ENCODE measurements around the gene C6orf89. TPM values are rescaled to one million over a fixed set of nuclear protein-coding genes. Genes with fewer than 3 reads are reported as not detected.
"Not testable (repeated sequence)": the region's sequence is repeated elsewhere in the genome, so short reads cannot be mapped to it uniquely, and the experiment has no call there.

The C6orf89 gene
- total RNA-seq, 1 experiment from 2014 or later, result 36.3 TPM

DNA sequence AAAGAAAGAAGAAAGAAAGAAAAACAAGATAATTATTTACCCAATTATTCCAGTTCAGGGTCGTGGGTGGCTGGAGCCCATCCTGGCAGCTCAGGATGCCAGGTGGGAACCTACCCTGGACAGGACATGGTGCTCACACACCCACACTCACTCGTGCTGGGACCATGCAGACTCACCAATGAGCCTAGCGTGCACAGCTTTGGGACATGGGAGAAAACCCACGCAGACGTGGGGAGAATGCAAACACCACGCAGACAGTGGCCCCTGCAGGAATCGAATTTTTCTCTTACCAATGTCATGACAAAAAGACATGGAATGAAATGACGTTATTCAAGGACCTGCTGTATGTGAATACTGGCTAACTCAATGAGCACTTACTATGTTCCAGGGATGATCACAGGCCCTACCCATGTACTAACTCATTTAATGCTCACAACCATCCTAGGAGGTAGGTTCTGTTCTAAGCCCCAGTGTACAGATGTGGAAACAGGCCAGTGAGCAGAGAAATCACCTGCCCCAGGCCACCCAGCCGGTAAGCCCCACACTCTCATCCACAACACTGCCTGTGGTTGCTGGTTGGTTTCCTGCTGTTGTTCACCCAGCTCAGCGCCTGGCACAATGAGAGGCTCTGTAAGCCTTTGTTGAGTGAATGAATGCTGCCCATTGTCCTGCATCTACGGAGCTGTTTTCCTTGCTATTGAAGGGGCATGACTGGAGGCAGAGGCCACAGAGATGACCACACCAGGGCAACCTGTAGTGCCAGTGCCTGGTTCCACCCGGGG is 62.0 kb downstream of the C6orf89 start:
- no peak for DNase-seq (ENCODE audit: low read depth)

DNA sequence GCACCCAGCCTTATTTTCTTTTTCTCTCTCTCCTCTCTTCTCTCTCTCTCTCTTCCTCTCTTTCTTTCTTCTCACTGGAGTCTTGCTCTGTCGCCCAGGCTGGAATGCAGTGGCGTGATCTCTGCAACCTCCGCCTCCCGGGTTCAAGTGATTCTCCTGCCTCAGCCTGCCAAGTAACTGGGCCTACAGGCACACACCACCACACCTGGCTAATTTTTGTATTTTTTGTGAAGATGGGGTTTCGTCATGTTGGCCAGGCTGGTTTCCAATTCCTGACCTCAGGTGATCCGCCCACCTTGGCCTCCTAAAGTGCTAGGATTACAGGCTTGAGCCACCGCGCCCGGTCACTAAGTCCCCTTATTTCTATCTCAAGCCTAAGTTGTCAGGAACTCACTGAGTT is 63.3 kb downstream of the C6orf89 start:
- not testable (repeated sequence) for DNase-seq (ENCODE audit: low read depth)

DNA sequence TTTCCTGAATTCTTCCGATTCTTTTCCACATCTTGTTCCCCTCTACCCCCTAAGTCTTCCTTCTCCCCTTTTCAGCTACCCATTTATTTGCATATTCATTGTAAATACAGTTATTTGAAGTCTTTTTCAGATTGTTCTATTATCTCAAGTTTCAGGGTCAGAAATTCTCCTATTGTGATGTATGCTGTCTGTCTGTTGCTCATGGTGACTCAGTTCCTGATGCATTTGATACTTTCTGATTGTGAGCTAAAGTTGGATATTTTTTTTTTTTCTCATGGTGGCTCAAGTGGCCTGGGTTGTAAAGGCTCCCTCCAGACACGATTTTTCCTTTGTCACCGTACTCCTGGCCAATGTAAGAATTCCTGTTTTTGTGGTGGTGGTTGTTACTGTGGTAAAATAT is 63.9 kb downstream of the C6orf89 start:
- peak; percentile 46 for DNase-seq (ENCODE audit: low read depth)

DNA sequence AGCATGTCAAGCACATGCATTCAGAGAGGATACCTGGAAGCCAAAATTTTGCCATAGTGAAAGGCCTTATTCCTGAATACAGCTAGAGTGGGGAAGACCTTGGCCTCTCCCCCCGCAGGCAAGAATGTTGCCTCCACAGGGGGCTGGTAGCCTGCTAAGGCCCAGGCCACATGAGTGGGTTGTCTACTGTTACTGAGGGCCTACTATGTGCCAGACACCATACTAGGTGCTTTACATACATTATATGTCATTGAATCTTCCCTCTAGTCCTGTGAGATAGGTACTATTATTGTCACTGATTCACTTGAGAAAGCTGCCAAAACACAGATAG is 68.1 kb downstream of the C6orf89 start:
- no peak for DNase-seq (ENCODE audit: low read depth)

DNA sequence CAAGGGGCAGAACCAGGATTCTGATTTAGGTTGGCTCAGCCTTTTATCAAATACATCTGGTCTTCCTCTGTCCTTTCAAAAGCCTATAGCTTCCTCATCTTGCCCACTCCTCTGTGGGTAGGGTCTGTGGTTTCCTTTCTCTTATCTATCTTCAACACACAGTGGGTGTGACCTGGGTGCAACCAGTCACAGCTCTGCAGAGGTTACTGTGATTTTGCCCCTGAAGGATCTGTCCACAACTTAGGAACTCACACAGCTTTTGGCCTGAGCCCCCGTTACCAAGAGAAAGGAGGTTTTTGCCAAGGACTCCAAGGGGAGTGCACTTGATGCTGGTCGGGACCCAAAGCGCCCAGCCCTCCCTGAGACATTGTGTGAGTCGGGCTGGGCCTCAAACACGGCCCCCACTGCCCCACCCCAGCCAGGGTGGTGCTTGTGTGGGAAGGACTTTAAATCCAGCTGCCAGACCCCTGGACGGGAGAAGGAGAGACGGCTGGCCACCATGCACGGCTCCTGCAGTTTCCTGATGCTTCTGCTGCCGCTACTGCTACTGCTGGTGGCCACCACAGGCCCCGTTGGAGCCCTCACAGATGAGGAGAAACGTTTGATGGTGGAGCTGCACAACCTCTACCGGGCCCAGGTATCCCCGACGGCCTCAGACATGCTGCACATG is 68.6 kb downstream of the C6orf89 start, which contains the start of gene PI16:
PI16 (plus strand) TSS at position 477 of the 670 bp plus-strand sequence; CDS start at position 500, 23 bp downstream.
- DNase-seq (ENCODE audit: low read depth), result no peak

DNA sequence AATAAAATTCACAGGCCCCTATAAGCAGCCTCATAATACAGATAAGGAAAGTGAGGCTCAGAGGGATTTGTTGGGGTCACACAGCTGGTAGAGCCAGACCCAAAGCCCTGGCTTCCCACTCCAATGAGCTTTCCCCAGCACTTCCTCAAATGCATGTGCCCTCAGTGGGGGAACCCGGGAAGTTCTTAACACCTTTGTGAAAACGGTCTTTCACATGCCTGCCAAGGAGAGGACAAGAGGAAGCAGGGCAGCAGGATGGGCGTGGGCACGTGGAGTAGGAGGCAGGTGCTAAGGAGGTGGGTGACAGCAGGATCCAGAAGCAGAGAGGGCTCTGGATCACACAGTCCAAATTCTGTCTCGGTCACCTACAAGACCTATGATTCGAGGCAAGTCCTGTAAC is 69.4 kb downstream of the C6orf89 start:
- no peak for DNase-seq (ENCODE audit: low read depth)

DNA sequence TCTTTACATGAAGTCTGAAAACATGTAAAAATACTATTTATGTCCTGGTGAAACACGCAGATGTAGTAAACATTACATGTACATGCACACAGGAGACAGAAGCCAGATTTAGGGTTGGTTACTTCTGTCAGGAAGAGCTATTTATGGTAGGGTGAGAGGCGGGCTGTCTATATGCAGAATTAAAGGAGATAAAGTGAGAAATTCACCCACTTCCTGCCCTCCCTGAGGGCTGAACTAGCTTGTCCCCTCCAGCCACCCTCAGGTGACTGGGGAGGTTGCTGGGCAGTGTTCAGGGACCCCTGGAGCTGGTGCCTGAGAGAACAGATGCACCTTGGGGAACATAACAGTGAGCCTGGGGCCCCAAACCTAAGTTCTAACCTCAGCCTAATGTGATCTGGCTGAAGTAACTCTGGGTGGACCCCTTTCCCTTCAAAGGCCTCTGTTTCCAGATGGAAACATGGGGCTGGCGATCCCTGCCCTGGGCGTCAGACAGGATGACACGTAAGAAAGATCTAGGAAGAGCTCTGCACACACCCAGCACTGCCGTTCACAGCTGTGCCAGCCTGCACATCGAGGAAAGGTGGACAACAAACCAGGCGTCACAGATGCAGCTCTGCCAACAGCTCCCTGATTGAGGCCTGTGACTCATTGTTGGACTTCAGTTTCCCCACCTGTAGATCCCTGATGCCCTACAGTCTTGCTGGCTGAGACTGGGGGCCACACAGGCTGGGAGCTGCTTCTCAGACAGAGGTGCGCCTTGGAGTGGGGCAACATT is 70.1 kb downstream of the C6orf89 start:
- peak; percentile 34 for DNase-seq (ENCODE audit: low read depth)

DNA sequence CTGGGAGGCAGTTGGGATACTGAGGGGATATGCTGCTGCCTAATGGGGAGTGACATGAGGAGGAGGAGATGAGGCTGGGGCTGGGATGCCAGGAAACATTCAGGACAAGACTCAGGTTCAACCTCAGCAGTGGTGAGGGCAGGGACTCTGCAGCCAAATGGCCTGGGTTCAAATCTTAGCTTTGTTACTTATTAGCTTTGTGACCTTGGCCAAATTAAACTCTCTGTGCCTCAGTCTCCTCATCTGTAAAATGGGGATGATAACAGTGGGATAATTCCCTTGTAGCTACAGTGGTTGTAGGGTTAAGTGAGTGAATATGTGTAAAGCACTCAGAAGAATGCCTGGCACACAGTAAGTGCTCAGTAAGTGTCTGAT is 70.7 kb downstream of the C6orf89 start:
- no peak for DNase-seq (ENCODE audit: low read depth)

DNA sequence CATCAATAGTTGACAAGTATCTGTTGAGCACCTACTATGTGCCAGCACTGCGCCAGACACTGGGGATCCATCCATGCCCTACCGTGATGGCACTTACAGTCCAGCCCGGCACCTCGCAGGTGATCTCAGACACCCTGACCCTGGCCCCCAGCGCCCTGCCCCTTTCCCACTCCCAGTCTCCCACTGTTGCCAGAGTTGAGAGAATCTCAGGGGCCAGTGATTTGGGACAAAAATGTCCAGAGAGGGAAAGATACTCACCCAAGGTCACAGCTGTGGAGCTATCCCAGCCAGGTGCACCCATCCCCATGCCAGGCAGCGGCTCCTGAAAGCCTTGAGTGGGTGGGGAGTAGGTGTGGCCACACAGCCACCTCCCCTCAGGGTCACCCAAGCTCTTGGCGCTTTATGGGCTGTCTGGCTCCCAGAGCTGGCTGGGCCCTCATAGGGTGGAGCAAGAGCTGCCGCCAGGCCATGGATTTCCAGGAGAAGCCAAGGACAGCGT is 72.1 kb downstream of the C6orf89 start:
- no peak for DNase-seq (ENCODE audit: low read depth)

DNA sequence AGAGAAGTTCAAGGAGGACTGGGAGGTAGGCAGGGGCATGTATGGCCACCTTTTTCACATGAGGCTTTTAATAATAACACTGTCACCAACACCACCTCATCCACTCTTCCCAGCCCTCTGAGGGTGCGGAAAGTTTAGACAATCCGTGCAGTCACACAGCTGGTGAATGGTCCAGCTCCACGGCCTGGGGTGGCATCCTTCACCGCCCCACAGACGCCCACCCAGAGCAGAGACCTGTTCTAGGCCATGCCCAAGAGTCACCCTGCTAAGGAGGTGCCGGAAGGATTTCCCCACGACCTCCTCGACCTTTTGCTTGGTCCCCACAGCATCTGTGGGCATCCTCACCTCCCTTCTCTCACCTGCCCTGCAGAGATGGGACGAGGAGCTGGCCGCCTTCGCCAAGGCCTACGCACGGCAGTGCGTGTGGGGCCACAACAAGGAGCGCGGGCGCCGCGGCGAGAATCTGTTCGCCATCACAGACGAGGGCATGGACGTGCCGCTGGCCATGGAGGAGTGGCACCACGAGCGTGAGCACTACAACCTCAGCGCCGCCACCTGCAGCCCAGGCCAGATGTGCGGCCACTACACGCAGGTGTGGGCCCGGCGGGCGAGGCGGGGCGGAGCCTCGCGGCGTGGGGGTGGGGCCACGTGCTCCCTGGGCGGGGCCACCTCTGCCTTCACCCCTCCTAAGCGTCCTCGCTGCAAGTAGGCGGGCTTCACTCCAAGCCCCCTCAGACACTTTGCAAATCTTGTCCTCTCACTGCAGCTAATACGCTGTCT is 73.2 kb downstream of the C6orf89 start:
- no peak for DNase-seq (ENCODE audit: low read depth)

DNA sequence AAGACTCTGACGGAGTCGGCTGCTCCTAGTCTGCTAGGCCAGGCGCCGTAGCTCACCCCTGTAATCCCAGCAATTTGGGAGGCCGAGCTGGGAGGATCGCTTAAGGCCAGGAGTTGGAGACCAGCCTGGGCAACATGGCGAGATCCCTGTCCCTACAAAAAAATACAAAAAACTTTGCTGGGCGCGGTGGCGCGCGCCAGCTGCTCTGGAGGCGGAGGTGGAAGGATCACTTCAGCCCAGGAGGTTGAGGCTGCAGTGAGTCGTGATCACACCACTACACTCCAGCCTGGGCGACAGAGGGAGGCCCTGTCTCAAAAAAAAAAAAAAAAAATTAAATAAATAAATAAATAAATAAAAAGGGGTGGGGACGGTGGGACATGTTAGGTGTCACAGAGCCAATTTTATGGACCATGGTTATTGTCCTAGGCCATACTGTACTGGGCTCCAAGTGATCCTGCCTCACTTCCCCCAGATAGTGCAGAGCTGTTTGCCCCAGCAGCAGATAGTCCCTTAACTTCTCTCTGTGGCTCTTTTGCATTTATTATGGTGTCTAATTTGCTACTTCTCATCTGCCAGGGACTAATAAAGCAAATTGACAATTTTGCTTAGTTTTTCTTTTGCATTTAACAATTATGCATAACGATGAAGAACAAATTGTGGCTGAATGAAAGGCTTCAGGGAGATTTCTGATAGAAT is 74.0 kb downstream of the C6orf89 start:
- DNase-seq (ENCODE audit: low read depth), result no peak

DNA sequence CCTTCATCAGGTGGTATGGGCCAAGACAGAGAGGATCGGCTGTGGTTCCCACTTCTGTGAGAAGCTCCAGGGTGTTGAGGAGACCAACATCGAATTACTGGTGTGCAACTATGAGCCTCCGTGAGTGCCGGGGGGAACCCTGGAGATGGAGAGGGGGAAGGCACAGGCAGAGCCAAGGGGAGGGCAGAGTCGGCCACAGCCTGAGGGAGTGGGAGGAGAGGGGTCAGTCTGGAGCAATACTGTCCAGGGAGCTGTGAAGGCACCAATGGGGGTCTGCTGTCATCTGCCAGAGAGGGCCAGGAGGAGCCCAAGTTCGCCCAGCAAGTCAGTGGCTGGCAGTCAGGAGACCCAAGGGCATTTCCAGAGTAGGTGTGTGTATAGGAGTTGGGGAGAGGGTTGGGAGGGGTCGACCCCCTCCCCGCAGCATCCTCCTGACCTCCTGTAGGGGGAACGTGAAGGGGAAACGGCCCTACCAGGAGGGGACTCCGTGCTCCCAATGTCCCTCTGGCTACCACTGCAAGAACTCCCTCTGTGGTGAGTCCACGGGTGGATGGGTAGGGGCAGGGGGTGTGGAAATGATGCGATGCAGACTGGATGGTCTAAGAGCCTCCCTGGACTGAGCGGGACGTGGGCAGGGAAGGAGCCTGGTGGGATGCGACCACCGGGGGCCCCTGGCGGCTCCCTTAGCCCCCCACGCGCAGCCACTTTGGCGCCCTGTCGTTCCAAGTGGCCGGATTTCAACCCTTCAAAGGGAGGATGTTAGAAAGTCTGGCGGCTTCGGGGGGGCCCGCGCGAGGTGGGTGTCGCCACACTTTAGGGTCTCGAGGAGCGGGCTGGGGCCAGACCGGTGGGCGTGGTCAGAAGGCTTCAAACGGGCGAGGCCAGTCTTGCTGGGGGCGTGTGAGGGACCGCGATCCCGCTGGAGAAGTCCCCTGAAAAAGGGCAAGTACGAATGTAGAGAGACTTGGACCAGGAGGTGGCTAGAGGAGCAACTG is 76.0 kb downstream of the C6orf89 start:
- no peak for DNase-seq (ENCODE audit: low read depth)

DNA sequence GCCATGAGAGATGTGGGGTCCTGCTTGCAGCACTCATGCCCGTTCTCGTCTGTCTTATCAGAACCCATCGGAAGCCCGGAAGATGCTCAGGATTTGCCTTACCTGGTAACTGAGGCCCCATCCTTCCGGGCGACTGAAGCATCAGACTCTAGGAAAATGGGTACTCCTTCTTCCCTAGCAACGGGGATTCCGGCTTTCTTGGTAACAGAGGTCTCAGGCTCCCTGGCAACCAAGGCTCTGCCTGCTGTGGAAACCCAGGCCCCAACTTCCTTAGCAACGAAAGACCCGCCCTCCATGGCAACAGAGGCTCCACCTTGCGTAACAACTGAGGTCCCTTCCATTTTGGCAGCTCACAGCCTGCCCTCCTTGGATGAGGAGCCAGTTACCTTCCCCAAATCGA is 77.1 kb downstream of the C6orf89 start:
- peak; percentile 18 for DNase-seq (ENCODE audit: low read depth)

DNA sequence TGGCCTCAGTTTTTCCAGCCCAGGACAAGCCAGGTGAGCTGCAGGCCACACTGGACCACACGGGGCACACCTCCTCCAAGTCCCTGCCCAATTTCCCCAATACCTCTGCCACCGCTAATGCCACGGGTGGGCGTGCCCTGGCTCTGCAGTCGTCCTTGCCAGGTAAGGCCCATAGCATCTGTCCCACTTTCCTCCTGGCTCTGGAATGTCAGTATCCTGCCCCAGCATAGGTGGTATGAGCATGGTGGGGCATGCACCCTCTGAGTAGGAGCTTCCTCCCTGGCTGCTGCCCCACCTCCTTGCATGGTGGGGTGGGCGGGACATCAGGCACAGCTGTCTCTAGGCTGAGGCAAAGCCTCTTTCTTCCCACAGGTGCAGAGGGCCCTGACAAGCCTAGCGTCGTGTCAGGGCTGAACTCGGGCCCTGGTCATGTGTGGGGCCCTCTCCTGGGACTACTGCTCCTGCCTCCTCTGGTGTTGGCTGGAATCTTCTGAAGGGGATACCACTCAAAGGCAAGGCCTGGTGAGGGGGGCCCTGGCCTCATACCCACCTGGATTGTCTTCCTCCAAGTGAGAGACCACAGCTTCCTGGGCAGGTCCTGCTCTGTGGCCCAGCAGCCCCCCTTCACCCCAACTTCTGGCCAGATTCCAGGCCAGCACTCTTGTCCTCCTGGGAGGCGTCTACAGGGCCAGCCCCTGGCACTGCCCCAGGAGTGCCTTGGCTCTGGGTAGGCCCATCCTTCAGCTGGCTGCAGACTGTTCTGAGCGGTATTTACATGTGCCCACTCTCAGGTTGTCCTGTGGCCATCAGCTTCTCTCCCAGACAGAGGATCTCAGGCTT is 77.9 kb downstream of the C6orf89 start:
- no peak for DNase-seq (ENCODE audit: low read depth)

DNA sequence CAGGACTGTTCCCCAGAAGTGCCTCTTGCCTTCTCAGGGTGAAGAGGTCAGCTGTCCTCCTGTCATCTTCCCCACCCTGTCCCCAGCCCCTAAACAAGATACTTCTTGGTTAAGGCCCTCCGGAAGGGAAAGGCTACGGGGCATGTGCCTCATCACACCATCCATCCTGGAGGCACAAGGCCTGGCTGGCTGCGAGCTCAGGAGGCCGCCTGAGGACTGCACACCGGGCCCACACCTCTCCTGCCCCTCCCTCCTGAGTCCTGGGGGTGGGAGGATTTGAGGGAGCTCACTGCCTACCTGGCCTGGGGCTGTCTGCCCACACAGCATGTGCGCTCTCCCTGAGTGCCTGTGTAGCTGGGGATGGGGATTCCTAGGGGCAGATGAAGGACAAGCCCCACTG is 78.6 kb downstream of the C6orf89 start:
- no peak for DNase-seq (ENCODE audit: low read depth)

DNA sequence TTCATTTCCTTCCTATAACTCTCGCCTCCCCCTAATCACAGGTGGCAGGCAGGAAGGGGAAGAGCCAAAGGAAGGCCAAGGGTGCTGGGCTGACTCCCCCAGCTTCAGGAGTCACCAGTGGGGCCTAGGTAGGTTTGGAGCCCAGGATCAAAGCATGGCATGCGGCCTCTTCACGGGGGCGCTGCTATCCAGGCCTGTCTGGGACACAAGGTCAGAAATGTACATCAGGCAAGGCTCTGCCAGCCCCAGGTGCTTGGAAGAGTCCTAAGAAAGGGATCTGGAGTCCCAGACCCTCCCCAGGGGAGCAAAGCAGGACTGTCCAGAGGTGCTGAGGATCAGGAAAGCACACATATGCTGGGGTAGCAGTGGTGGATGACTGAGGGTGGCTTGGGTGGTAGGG is 79.2 kb downstream of the C6orf89 start:
- no peak for DNase-seq (ENCODE audit: low read depth)

DNA sequence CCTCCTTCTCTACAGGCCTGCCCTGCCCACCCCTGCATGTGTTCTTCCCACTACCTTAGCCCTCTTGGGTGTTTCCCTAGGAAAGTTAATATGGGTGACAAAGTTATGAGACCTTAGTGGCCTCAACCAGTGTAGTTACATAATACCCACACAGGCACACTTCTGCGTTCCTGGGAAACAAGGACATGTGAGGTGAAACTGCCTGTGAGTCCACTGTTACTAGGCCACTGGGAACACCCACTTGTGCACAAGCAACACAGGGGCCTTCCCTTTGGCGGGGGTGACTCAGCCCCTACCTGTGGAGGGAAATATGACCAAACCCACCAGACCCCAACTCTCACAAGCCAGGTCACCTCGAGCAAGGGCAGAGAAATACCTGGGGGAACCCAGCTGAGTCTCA is 81.5 kb downstream of the C6orf89 start:
- DNase-seq (ENCODE audit: low read depth), result no peak

DNA sequence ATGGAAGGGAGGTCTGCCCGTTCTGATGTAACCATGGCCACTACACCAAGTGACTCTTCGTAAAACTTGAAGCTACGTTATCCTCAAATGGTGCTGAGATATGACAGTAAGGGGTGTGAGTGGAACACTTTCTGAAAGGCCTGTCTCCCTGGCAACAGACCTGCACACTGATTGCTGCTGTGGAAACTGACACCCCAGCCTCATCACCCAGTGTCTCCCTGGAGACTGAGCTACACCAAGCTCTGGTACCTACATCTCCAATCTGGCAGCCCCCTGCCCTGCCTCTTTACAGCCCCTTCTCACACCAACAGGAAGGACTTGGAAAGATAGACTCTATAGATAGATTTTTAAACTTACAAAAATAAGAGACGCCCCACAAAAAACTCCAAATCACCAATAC is 82.0 kb downstream of the C6orf89 start:
- DNase-seq (ENCODE audit: low read depth), result no peak
